A549 (cell line): ENCODE measurements around the gene PCCB. TPM values are rescaled to one million over a fixed set of nuclear protein-coding genes. Genes with fewer than 3 reads are reported as not detected.
A peak's percentile ranks its signal among the peaks of the same experiment; 100 is the strongest.

Experiments
- ATAC-seq, 2 experiments: fragments of 200-7000 bp in 1 of 2; fragments of >200 bp in 1 of 2; cut with Nextera tagmentation in 1 of 2; cut with Tn5 transposase in 1 of 2; 3 replicates each; pipeline versions ENCODE4 v1.8.0 to v1.9.1; 2018 to 2020; ENCODE audit warnings: mild to moderate bottlenecking in 1 of 2, moderate library complexity in 1 of 2
- CTCF ChIA-PET: fragments of 300-600 bp; sonication (Branson Sonifier 250); formaldehyde crosslinking; extraction: SDS; loops from one replicate; lab custom pipeline; 2021; ENCODE audit warnings: antibody characterized with exemption, inconsistent platforms; lab: Yijun Ruan, JAX
- POLR2A ChIA-PET: fragments of 350-600 bp; formaldehyde crosslinking; extraction: SDS; loops from one replicate; lab custom pipeline; 2021; ENCODE audit warnings: antibody characterized with exemption, inconsistent platforms; lab: Yijun Ruan, JAX
- DNase-seq, 2 experiments: peaks; one replicate each; pipeline versions ENCODE4 v3.0.0 to v3.0.0-alpha.2; 2011 to 2016; ENCODE audit warnings: low read depth in 1 of 2, low spot score in 1 of 2
- FAIRE-seq: peaks from 2 replicates; lab custom pipeline; 2011; peaks lifted over from hg19 to GRCh38; lab: Jason Lieb, UNC
- H3K27ac ChIP-seq, 2 experiments: fragments of >200 bp; sonication (Bioruptor Twin); formaldehyde crosslinking; 3 replicates each; pipeline ENCODE4 v1.5.1; 2016 to 2017
- H3K4me1 ChIP-seq: fragments of >200 bp; sonication (Bioruptor Twin); formaldehyde crosslinking; 3 replicates; pipeline ENCODE4 v1.6.1; 2016
- H3K4me2 ChIP-seq: fragments of >200 bp; sonication (Bioruptor Twin); formaldehyde crosslinking; 3 replicates; pipeline ENCODE4 v1.6.1; 2016
- H3K4me3 ChIP-seq: fragments of >200 bp; sonication (Bioruptor Twin); formaldehyde crosslinking; 3 replicates; pipeline ENCODE4 v1.5.1; 2016
- H3K9me3 ChIP-seq: fragments of >200 bp; sonication (Bioruptor Twin); formaldehyde crosslinking; 3 replicates; pipeline ENCODE4 v1.6.1; 2016
- BHLHE40 ChIP-seq: IDR thresholded peaks from 2 replicates; pipeline ENCODE4 v1.6.1; 2012; ENCODE audit warnings: low read depth, low read length, inconsistent platforms
- GATA3 ChIP-seq: IDR thresholded peaks from 2 replicates; pipeline ENCODE4 v1.6.1; 2012; ENCODE audit warnings: borderline replicate concordance
- JUN ChIP-seq, 2 experiments: fragments of >200 bp; sonication (Bioruptor Twin); formaldehyde crosslinking; IDR thresholded peaks; 2 replicates in 1 of 2; 3 replicates in 1 of 2; pipeline ENCODE4 v1.6.1; 2016 to 2017
- JUNB ChIP-seq: fragments of >200 bp; sonication (Bioruptor Twin); formaldehyde crosslinking; IDR thresholded peaks from 2 replicates; pipeline ENCODE4 v1.6.1; 2016
- KDM5A ChIP-seq: fragments of 200-600 bp; sonication (generic); IDR thresholded peaks from 2 replicates; pipeline ENCODE4 v1.6.1; 2016; ENCODE audit warnings: antibody characterized with exemption, mild to moderate bottlenecking
- MAX ChIP-seq: IDR thresholded peaks from 2 replicates; pipeline ENCODE4 v1.6.1; 2012
- MYC ChIP-seq: IDR thresholded peaks from 2 replicates; pipeline ENCODE4 v1.6.1; 2012; ENCODE audit warnings: mild to moderate bottlenecking, inconsistent platforms, low read length, improper control_type of control experiment, borderline replicate concordance
- NPAS2 ChIP-seq: fragments of 250-450 bp; sonication (Bioruptor Pico); IDR thresholded peaks from 2 replicates; pipeline ENCODE4 v1.8.0; 2022; ENCODE audit warnings: mild to moderate bottlenecking, moderate library complexity, borderline replicate concordance
- PHF8 ChIP-seq: fragments of 200-600 bp; sonication (generic); IDR thresholded peaks from 2 replicates; pipeline ENCODE4 v1.6.1; 2016; ENCODE audit warnings: low read depth, mild to moderate bottlenecking, antibody characterized with exemption, moderate library complexity, borderline replicate concordance
- POLR2A ChIP-seq: IDR thresholded peaks from 2 replicates; pipeline ENCODE4 v1.6.1; 2012; ENCODE audit warnings: mild to moderate bottlenecking, low read length
- RAD21 ChIP-seq, 2 experiments: fragments of >200 bp in 1 of 2; sonication (Bioruptor Twin) in 1 of 2; formaldehyde crosslinking in 1 of 2; IDR thresholded peaks in 1 of 2; conservative IDR thresholded peaks in 1 of 2; 2 replicates in 1 of 2; 3 replicates in 1 of 2; pipeline ENCODE4 v1.6.1; 2012 to 2018; ENCODE audit warnings: inconsistent platforms in 1 of 2
- RARB ChIP-seq: fragments of 250-450 bp; sonication (Bioruptor Pico); IDR thresholded peaks from 2 replicates; pipeline ENCODE4 v1.8.0; 2021; ENCODE audit warnings: mild to moderate bottlenecking, moderate library complexity
- RNF2 ChIP-seq: fragments of 200-600 bp; sonication (generic); IDR thresholded peaks from 2 replicates; pipeline ENCODE4 v1.6.1; 2016; ENCODE audit warnings: low read depth, mild to moderate bottlenecking, antibody characterized with exemption, moderate library complexity, borderline replicate concordance
- SMC3 ChIP-seq: fragments of >200 bp; sonication (Bioruptor Twin); formaldehyde crosslinking; IDR thresholded peaks from 3 replicates; pipeline ENCODE4 v1.6.1; 2018; ENCODE audit warnings: inconsistent platforms
- SREBF2 ChIP-seq: fragments of 450-650 bp; IDR thresholded peaks from 2 replicates; pipeline ENCODE4 v1.6.1; 2014; ENCODE audit warnings: mild to moderate bottlenecking, moderate library complexity
- TFCP2L1 ChIP-seq: fragments of 250-450 bp; sonication (Bioruptor Pico); IDR thresholded peaks from 2 replicates; pipeline ENCODE4 v1.5.0; 2021; ENCODE audit warnings: mild to moderate bottlenecking
- TP53 ChIP-seq: fragments of 250-450 bp; sonication (Bioruptor Pico); IDR thresholded peaks from 2 replicates; pipeline ENCODE4 v1.5.0; 2021; ENCODE audit warnings: mild to moderate bottlenecking, moderate library complexity
- ZFP36 ChIP-seq: fragments of 450-650 bp; IDR thresholded peaks from 2 replicates; pipeline ENCODE4 v1.6.1; 2014; ENCODE audit warnings: borderline replicate concordance; ENCODE audit not compliant: partially characterized antibody
- ZNF302 ChIP-seq: fragments of 250-450 bp; sonication (Bioruptor Pico); IDR thresholded peaks from 2 replicates; pipeline ENCODE4 v1.9.0; 2021; ENCODE audit warnings: inconsistent platforms, mild to moderate bottlenecking, moderate library complexity
- WGBS: methylation state at CpG from one replicate; pipeline ENCODE4 v1.1.6; 2017; ENCODE audit errors: missing lambda C conversion rate; 5-methylcytosine and 5-hydroxymethylcytosine counted together
- polyA minus RNA-seq: library from RNA; depleted of rRNA, polyadenylated mRNA; stranded (reverse); fragments of >200 nt; gene quantifications from 2 replicates; pipeline ENCODE4 v1.2.3, GENCODE V29; 2011; rRNA and poly(A)+ RNA removed
- polyA plus RNA-seq, 4 experiments: library from polyadenylated mRNA; depleted of rRNA in 3 of 4; stranded (reverse); fragments of >200 nt; fragmentation: RNase III in 1 of 4; extraction: RNeasy Plus Mini Kit Qiagen cat#74134 plus additional on column Dnase treatment in 1 of 4; gene quantifications; 2 replicates in 3 of 4; 3 replicates in 1 of 4; pipeline ENCODE4 v1.2.3, GENCODE V29; 2011 to 2017
- TF ChIP-seq, protein P1 (sequence below): fragments of >200 bp; sonication (Bioruptor Twin); formaldehyde crosslinking; IDR thresholded peaks from 3 replicates; pipeline ENCODE4 v1.5.1; 2016
- TF ChIP-seq, protein P2 (sequence below): fragments of >200 bp; sonication (Bioruptor Twin); formaldehyde crosslinking; IDR thresholded peaks from 3 replicates; pipeline ENCODE4 v1.6.1; 2016

Gene PCCB
- polyA plus RNA-seq (2011; rRNA removed) (65.5 and 69.7 TPM in 2 replicates), polyA plus RNA-seq (2017; fragmentation: RNase III; extraction: RNeasy Plus Mini Kit Qiagen cat#74134 plus additional on column Dnase treatment) (31.7 to 34.9 TPM (median 32.7 TPM) in 3 replicates), polyA minus RNA-seq (56.7 and 60.9 TPM in 2 replicates)
- polyA plus RNA-seq (2012; cell fraction: cytosol; rRNA removed) = 39.6 and 47.4 TPM in 2 replicates
- polyA plus RNA-seq (2012; cell fraction: nucleus; rRNA removed) = 35.6 and 41.8 TPM in 2 replicates

DNA sequence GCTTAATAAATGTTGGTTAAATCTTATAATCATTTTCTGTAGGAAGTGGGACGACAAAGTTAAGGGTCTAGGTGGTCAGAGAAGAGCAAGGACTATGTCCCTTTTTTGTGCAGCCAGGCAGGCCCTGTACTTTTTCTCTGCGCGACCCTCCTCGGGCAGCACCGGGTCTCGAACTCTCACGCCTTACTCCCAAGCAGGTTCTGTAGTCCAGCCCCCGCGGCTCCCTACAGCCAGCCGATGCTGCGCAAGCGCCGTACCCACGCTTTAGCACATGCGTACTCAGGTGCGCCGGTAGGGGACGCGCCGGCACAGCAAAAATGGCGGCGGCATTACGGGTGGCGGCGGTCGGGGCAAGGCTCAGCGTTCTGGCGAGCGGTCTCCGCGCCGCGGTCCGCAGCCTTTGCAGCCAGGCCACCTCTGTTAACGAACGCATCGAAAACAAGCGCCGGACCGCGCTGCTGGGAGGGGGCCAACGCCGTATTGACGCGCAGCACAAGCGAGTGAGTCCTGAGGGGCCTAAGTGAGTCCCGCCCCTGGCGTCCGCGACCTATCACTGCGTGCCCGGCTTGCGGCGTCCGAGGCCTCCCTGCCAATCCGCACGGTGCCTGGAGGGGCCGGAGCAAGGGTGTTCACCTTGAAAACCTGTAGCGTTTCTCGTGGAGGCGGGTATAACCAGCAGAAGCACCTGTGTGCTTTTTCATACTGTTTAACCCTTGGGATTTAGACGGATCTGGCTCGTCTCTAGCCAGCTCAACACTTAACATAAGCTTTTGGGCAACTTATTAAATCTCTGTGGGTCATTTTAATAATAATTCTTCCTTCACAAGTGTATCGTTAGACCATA, at the start of gene PCCB:
PCCB (plus strand) TSS at position 282 of the 844 bp plus-strand sequence; CDS start at position 318, 36 bp downstream.
- 3% methylated on average over 54 of the region's 64 CpGs for WGBS
- FAIRE-seq = no peak
- Histone ChIP-seq H3K9me3 (no peaks in the 10 kb centered on the region), H3K27ac (peak within 1 kb of the TSS; percentile 91 to 96), H3K4me2 (peak within 1 kb of the TSS; percentile 97), H3K4me3 (peak within 1 kb of the TSS; percentile 64), H3K4me1 (peaks cover 8% of the 10 kb centered on the region; the same call in 1 of the 3 replicates)
- ATAC-seq = peak; percentile 99 to 100
- CTCF ChIA-PET = interaction anchor here (0.6 to 1.8 kb wide), 6 partner anchors 16 to 748 kb away, joined by 3 to 6 read pairs (median 3); partner anchors contain the start of gene STAG1
- TF ChIP-seq SMC3 = peak; percentile 30
- peak; percentile 77 for TF ChIP-seq POLR2A
- 0 out of 2 replicates have a peak, but pooled peaks have one; percentile 37 for TF ChIP-seq MYC
- TF ChIP-seq, protein P1, sequence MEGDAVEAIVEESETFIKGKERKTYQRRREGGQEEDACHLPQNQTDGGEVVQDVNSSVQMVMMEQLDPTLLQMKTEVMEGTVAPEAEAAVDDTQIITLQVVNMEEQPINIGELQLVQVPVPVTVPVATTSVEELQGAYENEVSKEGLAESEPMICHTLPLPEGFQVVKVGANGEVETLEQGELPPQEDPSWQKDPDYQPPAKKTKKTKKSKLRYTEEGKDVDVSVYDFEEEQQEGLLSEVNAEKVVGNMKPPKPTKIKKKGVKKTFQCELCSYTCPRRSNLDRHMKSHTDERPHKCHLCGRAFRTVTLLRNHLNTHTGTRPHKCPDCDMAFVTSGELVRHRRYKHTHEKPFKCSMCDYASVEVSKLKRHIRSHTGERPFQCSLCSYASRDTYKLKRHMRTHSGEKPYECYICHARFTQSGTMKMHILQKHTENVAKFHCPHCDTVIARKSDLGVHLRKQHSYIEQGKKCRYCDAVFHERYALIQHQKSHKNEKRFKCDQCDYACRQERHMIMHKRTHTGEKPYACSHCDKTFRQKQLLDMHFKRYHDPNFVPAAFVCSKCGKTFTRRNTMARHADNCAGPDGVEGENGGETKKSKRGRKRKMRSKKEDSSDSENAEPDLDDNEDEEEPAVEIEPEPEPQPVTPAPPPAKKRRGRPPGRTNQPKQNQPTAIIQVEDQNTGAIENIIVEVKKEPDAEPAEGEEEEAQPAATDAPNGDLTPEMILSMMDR = peak; percentile 47
- TF ChIP-seq RNF2 = no peak
- TF ChIP-seq RARB (CRISPR knock-in tag) = no peak
- TF ChIP-seq MAX = peak; percentile 63
- TF ChIP-seq BHLHE40 = no peak
- TF ChIP-seq ZNF302 (CRISPR knock-in tag) = no peak
- no peak for TF ChIP-seq TFCP2L1 (CRISPR knock-in tag)
- TF ChIP-seq SREBF2 = no peak
- TF ChIP-seq PHF8 = peak; percentile 82
- TF ChIP-seq, protein P2, sequence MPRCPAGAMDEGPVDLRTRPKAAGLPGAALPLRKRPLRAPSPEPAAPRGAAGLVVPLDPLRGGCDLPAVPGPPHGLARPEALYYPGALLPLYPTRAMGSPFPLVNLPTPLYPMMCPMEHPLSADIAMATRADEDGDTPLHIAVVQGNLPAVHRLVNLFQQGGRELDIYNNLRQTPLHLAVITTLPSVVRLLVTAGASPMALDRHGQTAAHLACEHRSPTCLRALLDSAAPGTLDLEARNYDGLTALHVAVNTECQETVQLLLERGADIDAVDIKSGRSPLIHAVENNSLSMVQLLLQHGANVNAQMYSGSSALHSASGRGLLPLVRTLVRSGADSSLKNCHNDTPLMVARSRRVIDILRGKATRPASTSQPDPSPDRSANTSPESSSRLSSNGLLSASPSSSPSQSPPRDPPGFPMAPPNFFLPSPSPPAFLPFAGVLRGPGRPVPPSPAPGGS = 0 out of 3 replicates have a peak, but pooled peaks have one; percentile 23
- TF ChIP-seq NPAS2 (CRISPR knock-in tag) = no peak
- TF ChIP-seq TP53 (CRISPR knock-in tag) = no peak
- TF ChIP-seq ZFP36 = no peak
- TF ChIP-seq RAD21 (conservative IDR thresholded peaks at IDR 0.05 in 1 of 2, IDR thresholded peaks at IDR 0.05 in 1 of 2) = peak; percentile 51 to 52; a peak in 4 of 5 replicates
- peak in 1 of 2 experiments; percentile 58; a peak in 1 of 5 replicates for TF ChIP-seq JUN (IDR thresholded peaks at IDR 0.05)
- peak; percentile 35; the same call in 1 of the 2 replicates for TF ChIP-seq GATA3
- TF ChIP-seq KDM5A = peak; percentile 69; the same call in 1 of the 2 replicates
- no peak for TF ChIP-seq JUNB
- peak; percentile 87 to 93 for DNase-seq
- POLR2A ChIA-PET = interaction anchor here (0.6 to 1.2 kb wide), 2 partner anchors 52 to 54 kb away, joined by 4 to 10 read pairs; partner anchors contain the start of gene MSL2
